DMS153 treated with DMSO at 0.1 percent for 48 hours (cell line): ENCODE data around the gene KIF26B.
"Not testable (repeated sequence)": the region's sequence is repeated elsewhere in the genome, so short reads cannot be mapped to it uniquely, and the experiment has no call there.

ENCODE experiments used
- DNase-seq: peaks from one replicate; lab custom pipeline; 2025; ENCODE audit not compliant: unreplicated experiment; lab: John Stamatoyannopoulos, UW

The KIF26B gene

GRCh38 chr1:245710961-245711903, 556.4 kb downstream of the KIF26B start:
- no peak for DNase-seq

- DNase-seq = not testable (repeated sequence)
Measured at GRCh38 chr1:245714027-245714426, 559.2 kb downstream of the KIF26B start.

DNA sequence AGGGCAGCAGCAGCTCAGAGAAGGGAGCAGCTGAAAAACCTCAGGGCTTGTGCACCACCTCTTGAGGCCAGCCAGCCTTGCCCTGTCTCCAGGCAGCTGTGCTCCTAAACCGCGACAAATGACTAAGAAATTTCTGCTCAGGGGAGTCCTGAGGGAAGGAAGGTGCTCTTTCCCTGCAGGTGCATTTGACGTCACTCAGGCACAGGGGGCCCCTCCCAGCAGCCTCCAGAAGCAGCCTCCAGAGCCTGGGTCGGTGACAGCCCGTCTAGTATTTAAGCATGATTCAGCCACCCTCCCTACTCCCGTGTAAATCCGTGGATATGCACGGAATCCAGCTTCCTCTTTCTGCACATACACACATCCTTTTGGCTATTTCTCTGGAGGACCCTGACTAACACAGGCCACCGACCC, 560.5 kb downstream of the KIF26B start:
- no peak for DNase-seq

- DNase-seq = no peak
Measured at GRCh38 chr1:245715970-245716369, 561.2 kb downstream of the KIF26B start.

DNA sequence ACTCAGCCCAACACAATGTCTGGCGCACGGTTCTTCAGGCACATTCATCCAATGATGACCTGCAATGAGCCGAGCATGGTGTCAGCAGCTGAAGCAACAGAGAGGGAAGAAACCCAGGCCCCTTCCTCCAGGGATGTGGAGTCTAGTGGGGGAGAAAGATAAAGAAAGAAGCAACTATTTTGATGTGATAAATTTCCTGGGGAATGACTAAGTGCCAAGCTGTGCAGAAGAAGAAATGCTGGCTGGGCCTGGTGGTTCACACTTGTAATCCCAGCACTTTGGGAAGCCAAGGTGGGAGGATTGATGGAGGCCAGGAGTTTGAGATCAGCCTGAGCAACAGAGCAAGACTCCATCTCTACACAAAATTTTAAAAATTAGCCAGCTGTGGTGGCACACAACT, 561.8 kb downstream of the KIF26B start:
- DNase-seq = no peak

GRCh38 chr1:245717611-245718010, 562.8 kb downstream of the KIF26B start:
- no peak for DNase-seq

DNA sequence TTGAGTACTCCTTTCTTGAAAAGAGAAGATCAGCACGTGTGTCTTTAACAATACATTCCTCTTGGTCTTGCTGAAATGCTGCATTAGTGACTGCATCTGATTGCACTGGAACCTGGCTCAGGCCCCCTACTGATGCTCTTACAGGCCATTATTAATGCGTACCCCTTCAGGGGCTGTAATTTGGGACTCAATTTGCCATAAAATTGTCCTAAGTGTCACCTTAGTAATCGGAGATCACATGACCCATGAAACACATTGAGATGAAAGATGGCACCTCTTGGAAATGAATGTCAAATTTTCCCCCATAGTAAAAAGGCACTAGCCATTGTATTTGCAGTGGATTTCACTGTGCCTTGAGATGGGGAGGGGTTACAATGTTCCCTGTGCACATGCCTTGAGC, 563.3 kb downstream of the KIF26B start:
- no peak for DNase-seq

- no peak for DNase-seq
Measured at GRCh38 chr1:245718951-245719350, 564.2 kb downstream of the KIF26B start.

- DNase-seq = no peak
Measured at GRCh38 chr1:245721488-245721887, 566.7 kb downstream of the KIF26B start.

DNA sequence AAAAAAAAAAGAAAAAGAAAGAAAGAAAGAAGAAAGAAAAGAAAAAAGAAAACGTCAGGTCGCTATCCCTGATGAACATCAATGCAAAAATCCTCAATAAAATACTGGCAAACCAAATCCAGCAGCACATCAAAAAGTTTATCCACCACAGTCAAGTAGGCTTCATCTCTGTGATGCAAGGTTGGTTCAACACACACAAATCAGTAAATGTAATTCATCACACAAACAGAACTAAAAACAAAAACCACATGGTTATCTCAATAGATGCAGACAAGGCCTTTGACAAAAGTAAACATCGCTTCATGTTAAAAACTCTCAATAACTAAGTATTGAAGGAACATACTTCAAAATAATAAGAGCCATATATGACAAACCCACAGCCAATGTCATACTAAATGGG, 573.2 kb downstream of the KIF26B start:
- DNase-seq = not testable (repeated sequence)

DNA sequence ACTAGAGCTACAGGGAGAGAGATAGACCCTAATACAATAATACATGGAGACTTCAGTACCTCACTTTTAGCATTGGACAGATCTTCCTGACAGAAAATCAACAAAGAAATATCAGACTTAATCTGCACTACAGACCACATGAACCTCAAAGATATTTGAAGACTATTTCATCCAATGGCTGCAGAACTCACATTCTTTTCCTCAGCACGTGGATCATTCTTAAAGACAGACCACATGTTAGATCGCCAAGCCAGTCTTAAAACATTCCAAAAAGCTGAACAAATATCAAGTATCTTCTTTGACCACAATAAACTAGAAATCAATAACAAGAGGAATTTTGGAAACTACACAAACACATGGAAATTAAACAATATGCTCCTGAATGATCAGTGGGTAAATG, 576.0 kb downstream of the KIF26B start:
- DNase-seq = no peak

DNA sequence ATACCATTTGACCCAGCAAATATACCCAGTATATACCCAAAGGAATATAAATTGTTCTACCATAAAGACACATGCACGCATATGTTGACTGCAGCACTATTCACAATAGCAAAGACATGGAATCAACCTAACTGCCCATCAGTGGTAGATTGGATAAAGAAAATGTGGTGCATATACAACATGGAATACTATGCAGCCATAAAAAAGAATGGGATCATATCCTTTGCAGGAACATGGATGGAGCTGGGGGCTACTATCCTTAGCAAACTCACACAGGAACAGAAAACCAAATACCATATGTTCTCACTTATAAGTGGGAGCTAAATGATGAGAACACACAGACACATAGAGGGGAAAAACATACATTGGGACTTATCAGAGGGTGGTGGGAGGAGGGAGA, 585.6 kb downstream of the KIF26B start:
- not testable (repeated sequence) for DNase-seq

DNA sequence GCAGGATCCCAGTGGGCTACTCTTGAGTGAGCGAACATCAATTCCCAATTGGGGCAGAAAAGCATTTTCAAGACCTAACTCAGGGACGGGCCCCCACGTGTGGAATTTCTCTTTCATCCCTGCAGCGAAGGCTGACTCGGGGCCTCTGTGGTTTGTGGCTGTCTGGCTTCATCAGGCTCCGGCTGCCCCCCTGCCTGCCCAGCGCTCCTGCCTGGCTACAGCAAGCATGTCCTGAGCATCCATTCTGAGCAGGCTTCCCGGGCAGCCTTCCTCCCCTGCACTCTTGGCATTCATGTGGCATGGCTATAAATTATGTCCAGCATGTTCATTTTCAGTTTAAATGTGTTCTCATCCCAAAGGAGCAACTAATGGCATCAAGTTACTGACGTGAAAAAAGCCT, 588.1 kb downstream of the KIF26B start:
- peak; percentile 30 for DNase-seq

DNA sequence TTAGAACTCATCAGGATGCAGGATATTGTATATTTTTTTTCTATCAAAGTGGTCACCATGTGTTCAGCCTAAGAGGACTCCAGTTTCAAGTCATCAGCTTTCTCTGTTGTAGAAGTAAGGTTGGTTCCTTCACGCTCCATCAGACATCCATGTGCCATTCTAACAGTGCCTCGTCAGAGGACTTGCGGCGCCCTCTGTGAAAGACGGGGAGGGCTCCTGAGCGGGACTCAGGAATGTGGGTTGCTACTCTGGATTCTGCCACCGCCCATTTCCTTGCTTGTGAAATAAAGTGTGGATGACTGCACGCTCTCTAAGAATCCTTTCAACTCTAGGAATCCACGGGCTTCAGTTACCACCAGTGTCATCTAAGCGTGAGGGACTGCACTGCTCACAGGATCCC, 593.5 kb downstream of the KIF26B start:
- DNase-seq = no peak

DNA sequence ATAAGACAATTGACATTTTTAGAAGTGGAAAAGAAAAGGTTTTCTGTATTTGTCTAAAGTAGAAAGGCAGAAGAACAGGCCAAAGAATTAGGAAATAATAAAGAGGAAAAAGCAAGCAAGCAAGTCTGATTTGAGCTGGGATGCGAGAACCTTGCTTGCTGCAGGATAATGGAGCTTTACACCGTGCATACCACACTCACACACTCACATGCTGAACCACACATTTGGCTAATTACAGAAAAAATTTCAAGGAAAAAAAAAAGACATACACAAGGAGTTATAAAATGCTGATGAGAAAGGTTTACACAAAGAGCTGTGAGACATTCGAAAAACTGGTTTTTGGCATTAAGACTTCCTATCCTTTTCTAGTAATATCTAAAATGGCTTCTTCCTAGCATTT, 593.9 kb downstream of the KIF26B start:
- DNase-seq = no peak

DNA sequence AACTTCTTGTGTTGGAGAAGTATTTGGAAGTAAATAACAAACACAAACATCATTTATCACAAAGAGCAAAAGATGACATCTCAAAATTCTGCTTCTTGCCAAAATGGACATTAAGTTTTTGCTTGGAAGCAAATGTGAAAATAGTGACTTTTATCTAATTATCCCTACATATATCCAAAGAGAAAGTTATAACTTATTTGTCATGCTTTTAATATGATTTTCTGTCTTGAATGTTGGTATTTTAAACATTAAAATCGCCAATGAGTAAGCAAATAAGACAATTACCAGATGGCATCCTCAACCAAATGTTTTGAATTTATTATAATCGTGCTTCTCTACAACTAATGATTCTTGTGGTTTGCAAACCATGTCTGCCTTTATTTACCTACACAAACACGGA, 594.3 kb downstream of the KIF26B start:
- no peak for DNase-seq

- no peak for DNase-seq
Measured at GRCh38 chr1:245750261-245750660, 595.5 kb downstream of the KIF26B start.

DNA sequence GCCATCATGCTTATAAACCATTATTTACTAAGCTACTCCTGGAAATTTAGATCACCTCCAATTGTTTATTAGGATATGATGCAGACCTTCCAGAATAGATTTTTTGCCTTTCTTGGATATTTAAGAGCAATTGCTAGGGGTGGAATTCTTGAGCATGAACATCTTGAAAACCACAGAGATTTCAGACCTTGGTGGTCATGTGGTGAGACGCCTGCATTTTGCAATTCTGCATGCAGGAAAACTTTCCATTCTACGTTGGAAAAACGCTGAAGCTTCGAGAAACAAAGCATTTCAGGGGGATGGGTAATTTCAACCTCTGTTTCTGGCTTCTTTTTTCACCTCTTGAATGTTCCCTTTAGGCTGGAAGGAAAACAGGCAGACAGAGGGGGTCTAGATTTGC, 596.3 kb downstream of the KIF26B start:
- no peak for DNase-seq

DNA sequence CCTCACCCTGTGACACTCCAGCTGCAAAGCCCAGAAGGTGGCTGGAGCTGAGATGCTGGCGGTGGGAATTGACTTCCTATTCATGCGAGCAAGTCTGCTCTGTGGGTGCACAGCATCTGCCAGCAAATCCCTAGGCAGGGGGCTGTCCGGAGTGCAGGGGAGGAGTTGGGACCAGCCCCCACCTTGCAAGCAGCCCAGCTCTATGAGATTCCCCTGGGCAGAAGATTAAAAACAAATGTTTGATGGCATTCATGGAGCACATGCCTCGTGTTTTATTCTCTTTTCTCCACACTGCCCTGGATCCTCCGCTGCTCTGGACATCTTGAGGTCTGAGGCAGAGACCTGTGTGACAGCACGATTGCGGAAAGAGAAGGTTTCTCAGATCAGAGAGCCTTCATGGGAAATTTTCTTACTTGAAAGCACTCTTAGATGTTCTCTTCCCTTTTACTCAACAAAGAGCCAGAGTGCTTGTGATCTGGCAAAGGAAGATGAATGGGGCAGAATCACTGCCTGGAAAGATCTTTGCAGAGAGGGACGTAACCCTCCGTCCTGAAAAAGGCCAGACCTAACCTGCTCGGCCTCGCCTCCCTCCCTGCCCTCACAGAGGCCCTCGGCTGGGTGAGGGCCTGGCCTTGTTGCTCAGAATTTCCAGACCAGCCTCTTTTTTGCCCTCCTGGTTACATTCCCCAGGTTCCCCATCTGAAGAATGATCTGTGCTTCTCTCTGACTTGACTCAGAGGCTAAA, 597.1 kb downstream of the KIF26B start:
- no peak for DNase-seq

- no peak for DNase-seq
Measured at GRCh38 chr1:245752561-245752960, 597.8 kb downstream of the KIF26B start.

DNA sequence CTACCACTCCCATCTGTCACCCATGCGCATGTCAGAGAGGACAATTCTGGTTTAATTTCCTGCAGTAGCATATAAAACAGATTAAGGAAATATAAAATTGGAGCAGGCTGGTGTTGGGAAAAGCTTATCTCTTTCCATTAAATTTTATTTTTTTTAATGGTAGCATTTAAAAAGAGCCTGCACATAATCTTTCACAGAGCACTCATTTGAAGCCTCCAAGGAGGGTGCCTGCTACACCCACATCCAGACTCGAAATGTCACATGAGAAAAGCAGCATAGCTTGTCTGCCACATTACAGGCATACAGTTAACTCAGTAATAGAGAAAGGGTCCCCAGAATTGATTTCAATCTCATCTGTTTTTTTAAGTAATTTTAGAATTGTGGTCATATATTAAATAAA, 599.0 kb downstream of the KIF26B start:
- DNase-seq = no peak

DNA sequence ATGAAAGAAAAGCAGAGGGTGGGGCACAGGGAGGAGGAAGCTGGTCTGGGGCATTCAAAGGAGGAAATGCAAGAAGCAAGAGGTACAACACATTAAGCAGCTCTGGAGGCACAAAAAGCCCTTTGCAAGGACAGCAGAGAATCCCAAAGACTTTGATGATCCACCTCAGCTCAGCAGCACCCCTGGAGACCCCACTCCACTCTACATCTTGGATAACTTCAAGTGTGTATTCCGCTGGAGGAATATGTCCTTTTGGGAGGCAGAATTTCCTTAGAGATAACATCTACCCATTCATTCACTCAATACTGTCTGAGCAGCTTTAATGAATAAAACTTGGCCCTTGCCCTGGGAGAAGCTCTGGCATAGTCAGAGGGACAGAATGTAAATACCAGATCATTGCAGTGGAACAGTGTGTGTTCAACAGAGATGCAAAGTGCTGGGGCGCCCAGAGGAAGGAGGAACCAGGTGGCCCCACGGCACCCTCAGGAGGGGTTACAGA, 599.7 kb downstream of the KIF26B start:
- DNase-seq = no peak
